GOT3 (cell line): Measurements from ENCODE around the gene TACR2.

Experiments
- DNase-seq: peaks from one replicate; lab custom pipeline; 2025; ENCODE audit warnings: mixed read lengths; lab: John Stamatoyannopoulos, UW

Gene TACR2

DNA sequence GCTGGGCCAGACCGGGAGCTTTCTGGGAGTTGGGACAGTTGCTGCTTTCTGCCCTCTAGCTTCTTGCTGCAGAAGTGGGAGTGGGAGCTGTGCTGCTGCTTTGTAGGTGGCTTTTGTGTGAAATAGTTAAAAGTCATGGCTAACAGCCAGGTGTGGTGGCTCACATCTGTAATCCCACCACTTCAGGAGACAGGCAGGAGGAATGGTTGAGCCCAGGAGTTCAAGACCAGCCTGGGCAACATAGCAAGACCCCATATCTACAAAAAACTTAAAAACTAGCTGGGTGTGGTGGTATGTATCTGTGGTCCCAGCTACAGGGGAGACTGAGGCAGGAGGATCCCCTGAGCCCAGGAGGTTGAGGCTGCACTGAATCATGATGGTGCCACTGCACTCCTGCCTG lies 13.7 kb downstream of the TACR2 start:
- DNase-seq, result no peak

DNA sequence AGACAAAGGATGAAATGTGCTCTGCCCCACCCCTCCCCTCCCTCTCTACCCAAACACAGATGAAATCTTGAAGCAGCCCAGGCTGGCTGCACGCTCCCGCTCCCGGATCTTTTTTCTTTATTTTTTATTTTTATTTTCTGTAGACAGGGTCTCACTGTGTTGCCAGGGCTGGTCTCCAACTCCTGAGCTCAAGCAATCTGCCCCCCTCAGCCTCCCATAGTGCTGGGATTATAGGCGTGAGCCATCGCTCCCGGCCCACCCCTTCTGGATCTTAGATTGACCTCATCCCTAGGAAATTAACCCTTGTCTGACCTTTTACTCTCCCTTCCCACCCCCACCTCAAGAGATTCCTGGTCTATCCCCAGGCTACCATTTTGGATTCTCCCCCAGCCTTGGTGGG lies 14.3 kb downstream of the TACR2 start:
- no peak for DNase-seq

DNA sequence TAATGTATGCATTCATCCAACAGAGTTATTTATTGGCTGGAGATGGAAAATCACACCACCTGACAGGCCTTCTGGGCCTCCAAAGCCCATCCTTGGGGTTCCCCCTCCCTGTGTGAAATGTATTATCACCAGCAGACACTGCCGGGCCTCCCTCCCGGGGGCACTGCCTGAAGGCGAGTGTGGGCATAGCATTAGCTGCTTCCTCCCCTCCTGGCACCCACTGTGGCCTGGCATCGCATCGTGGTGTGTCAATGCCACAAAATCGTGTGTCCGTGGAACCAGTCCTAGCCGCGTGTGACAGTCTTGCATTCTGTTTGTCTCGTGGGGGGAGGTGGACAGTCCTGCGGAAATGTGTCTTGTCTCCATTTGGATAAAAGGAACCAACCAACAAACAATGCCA lies 15.3 kb downstream of the TACR2 start:
- no peak for DNase-seq

DNA sequence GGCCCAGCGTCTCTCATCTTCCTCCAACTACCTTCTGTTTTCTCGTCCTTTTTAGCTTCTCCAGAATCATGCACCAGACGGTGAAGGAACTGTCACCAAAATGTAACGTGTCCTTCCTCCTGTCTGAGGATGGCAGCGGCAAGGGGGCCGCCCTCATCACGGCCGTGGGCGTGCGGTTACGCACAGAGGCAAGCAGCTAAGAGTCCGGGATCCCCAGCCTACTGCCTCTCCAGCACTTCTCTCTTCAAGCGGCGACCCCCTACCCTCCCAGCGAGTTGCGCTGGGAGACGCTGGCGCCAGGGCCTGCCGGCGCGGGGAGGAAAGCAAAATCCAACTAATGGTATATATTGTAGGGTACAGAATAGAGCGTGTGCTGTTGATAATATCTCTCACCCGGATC lies 15.8 kb downstream of the TACR2 start:
- no peak for DNase-seq

DNA sequence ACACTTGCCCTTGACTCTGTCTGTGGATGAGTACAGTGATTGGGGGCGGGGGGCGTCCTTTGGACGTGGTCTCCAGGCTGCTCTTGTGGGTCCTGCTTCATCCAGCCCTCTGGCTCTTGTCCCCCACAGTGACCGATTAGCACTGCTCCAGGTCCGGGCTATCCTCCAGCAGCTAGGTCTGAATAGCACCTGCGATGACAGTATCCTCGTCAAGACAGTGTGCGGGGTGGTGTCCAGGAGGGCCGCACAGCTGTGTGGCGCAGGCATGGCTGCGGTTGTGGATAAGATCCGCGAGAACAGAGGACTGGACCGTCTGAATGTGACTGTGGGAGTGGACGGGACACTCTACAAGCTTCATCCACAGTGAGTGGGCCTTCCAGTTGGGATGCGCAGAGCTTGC lies 18.3 kb downstream of the TACR2 start:
- no peak for DNase-seq

DNA sequence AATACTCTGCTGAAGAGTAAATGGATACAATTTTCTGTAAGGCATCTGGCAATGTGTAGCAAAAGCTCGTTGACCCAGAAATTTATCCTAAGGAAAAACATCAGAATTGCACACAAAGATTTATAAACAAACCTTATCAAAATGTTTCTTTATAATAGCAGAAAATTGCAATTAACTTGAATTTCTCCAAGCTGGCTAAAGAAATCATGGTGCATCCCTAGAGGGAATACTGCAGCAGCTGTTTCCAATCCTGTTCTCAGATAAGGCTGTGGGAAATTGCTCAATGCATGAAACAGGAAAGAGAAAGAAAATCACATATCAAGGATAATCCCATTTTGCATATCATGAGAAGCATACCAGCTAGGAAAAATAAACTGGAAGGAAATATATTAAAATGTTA lies 18.7 kb downstream of the TACR2 start:
- DNase-seq, result no peak

DNA sequence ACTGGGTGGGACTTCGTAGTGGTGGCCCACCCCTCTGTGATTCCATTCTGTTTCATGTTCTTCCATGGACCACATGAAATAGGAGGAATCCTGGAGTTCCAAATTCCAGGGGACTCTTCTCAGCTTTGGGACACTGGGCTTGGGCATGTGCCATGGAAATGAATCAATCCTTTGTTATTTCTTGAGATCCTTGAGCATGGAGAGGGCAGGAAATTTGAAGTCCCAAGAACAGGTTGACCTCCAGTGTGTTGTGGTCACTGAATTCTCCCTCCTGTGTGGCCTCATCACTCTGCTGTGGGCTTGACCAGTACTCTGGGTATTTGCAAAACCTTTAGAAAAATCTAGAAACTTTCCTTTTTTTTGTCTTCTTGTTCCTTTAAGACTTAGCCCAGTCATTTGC lies 22.7 kb downstream of the TACR2 start:
- no peak for DNase-seq

DNA sequence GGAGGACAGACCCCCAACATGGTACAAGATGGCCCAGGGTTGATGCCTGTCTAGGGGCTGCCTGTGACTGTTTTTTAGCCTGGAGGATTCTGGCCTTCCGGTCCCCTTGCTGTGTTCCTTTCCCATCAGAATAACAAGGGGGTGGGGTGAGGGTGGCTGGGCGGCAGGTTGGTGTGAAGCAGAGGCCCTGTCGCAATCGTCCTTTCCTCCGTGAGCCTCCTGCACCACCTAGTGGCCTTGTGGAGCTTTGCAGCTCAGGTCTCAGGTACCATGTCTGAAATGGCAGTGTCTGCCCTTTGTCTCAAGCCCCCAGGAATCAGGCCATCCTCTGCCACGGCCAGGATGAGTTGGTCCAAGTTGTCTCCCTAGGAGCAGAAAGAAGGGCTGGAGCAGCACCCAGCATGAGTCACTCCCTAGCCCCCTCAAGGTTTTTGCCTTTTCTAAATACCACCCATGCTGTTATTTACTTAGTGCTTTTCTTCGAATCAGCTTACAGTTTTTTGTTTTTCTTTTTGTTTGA lies 24.2 kb downstream of the TACR2 start:
- peak; percentile 35 for DNase-seq

DNA sequence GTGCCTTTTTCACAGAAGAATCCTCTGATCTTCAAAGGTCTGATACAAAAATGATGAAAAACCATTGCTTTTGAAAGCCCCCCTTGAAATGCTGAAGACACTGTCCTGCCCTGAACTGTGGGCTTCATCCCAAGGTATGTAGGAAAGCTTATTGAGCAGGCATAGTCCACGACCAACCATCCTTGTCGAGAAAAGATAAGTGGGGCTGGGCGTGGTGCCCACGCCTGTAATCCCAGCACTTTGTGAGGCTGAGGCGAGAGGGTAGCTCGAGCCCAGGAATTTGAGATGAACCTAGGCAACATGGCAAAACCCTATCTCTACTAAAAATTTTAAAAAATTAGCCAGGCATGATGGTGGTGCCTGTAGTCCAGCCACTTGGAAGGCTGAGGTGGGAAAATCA lies 25.6 kb downstream of the TACR2 start:
- no peak for DNase-seq

DNA sequence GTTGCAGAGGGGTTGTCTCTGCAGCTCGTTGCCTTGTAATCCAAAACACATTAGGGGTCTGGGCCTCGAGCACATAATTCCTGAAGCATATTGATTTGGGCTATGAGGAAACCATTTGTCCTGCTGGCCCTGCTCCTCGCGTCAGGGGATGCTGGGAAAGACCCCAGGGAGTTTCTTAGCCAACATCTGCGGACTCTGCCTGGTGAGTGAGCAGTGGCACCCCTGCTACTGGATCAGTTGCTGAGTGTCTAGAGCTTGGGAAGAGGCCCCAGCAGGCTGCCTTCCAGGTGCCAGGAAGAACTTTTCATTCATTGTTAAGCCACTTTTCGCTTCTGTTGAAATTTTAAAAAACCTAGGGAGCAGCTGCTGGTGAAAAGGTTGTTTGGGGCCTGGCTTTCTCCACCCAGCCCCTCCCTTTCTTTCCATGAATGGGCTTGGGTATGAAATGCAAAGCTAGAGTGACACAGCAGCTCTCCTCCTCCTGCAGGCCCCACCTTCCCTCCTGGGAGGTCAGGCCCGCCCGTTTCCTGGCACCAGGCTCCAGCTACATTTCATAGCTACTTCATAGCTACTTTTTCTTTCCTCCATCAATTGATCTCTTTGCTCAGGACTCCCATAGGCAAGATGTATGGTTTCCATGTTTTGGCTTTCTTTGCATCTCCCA lies 26.8 kb downstream of the TACR2 start:
- DNase-seq, result no peak

DNA sequence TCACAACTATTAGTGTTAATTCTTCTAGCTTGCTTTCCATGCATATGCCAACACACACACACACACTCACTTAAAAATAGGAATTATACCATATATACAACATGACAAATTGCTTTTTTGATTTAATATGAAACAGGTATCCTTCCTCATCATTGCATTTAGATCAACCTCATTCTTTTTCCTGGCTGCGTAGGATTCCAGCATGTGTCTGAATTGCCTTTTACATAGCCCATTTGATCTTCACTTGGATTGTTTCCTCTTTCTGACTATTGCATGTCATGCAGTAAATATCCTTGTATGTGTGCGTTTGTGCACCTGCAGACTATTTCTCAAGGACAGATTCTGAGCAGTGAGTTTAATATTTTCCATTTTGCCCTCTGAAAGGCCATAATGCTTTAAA lies 28.2 kb downstream of the TACR2 start:
- no peak for DNase-seq

DNA sequence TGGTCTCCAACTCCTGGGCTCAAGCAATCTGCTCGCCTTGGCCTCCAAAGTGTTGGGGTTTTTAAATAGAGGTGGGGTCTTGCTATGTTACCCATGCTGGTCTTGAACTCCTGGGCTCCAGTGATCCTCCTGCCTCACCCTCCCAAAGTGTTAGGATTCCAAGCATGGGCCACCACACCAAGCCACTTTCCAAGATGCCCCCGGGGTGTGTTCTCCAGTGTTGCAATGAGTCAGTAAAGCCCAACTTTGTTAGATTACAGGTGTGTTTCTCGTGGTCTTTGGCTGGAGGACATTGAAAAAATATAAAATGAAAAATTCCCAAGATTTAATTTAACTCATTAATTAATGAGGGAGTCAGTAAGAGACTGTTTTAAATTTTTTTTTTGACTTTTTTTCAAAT lies 29.2 kb downstream of the TACR2 start:
- DNase-seq, result no peak

DNA sequence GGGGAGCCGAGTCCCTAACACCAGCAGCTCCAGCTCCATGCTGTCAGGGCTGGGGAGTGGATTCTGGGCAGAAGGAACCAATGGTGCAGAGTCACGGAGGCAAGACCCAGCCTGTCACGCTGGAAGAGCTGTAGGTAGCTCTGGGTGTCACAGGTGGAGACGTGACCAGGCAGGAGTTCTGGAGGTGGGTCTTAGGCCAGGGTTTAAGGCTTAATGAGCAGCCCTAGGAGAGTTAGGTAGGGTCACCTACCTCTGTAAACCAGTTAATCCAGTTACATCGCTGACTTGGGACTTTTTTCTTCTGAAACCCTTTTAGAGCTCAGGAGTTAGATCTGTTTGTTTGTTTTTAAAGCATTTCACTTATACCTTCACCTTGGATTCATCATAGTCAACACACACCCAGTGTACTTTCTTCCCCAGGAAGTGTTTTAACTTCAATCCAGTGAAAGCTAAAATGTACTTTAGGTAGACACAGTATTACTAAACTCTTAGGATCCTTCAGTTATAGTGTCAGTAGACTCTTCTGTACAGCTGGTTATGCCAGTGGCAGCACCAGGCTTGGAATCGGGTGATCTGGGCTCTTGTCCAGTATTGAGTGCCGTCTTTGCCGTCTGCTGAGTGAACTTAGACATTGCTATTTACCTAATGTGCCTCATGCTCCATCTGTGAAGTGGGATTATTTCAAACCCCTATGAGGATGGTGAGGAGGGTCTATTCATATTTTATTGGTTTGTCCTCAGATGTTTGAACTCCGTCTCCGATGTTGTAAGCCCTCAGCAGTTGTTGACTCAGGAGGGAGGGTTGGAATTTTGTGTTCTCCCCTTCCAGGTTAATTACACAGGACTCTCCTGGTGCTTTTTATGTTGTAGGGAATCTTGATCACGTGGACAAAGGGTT lies 31.0 kb downstream of the TACR2 start:
- DNase-seq, result no peak

DNA sequence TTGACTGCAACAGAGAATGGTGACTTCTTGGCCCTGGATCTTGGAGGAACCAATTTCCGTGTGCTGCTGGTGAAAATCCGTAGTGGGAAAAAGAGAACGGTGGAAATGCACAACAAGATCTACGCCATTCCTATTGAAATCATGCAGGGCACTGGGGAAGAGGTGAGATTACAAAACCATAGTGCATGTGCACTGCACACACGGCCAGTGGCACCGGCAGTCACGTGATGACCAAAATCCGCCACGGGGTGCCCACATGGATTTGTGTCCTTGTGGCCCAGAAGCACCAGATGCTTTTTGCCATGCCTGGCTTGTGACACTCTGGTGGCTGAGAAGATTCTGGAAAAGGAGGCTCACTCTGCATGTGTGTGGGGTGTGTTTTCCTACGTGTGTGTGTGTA lies 32.4 kb downstream of the TACR2 start:
- DNase-seq, result no peak

DNA sequence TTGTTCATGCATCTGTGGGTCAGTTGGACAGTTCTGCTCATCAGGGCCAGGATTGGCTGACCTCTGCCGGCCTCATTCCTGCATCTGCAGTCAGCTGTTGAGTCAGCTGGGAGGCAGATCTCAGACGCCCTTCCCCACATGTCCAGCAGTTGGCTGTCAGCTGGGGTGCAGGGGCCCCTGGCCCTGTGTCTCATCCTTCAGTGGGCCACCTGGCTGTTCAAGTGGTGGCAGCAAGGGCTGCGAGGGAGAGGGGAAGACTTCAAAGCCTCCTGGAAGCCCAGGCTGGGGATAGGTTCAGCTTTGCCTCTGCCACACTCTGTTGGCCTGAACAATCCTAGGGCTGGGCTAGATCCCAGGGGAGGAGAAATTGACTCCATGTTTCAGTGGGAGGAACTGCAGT lies 33.2 kb downstream of the TACR2 start:
- no peak for DNase-seq

DNA sequence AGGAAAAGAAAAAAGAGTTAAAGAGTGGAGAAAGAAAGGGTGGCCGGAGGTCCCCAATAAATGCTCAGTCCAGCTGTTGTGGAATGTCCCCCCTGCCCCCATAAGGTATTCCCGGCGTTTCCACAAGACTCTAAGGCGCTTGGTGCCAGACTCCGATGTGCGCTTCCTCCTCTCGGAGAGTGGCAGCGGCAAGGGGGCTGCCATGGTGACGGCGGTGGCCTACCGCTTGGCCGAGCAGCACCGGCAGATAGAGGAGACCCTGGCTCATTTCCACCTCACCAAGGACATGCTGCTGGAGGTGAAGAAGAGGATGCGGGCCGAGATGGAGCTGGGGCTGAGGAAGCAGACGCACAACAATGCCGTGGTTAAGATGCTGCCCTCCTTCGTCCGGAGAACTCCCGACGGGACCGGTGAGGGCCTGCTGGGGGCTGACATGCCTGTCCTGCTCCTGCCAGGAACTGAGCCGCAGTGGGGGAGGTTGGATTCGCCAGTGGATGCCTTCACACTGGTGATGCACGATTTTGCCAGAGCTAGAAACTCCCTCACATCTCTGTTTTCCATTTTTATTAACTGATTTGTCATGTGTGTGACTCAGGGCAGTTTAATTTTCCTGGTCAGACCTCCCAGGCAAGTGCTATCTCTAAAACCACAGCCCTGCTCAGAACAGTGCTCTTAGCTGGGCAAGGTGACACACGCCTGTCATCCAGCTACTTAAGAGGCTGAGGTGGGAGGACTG lies 34.2 kb downstream of the TACR2 start:
- no peak for DNase-seq

DNA sequence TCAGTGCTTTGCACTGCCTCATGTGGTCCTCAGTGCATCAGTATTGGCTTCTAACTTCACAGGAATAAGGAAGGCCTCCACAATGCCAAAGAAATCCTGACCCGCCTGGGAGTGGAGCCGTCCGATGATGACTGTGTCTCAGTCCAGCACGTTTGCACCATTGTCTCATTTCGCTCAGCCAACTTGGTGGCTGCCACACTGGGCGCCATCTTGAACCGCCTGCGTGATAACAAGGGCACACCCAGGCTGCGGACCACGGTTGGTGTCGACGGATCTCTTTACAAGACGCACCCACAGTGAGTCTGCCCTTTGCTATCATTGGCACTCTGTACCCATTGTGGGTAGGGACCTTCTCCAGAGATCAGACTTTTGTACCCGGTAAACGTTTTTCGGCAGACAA lies 36.9 kb downstream of the TACR2 start:
- DNase-seq, result no peak

DNA sequence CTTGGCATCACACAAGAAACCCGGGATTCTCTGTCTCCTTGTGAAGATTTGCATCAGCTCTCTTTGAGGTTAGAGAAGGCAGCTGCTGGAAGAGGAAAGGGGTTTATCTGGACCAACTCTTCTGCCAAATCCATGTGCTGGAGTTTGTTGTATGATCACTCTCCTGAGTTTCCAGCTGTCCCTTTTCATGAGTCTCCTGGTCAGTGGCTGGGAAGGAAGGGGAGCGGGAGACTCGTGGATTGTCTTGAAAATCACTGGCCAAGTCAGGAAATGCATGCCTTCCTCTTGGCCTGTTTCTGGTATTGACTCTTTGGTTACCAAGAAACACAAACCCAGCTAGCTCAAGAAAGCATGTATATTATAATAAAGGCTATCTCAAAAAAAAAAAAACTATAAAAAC lies 38.8 kb downstream of the TACR2 start:
- no peak for DNase-seq

DNA sequence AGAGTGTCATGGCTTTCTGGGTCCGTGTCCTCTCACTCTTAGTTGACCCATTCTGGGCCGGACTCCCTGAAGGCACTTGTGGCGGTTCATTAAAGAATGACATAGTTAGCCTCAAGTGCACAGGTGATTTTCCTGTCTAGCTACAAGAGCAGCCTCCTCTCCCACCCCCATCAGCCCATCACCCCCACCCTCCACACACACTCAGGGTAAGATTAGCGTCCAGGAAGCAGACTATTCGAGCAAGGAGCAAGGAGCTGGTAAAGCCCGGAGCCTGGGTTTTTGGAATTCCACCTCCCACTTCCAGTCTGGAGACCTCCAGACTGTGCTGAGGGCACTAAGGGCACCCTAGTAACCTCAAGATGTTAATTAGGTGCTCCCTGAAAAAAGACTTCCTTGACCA lies 39.5 kb downstream of the TACR2 start:
- no peak for DNase-seq

DNA sequence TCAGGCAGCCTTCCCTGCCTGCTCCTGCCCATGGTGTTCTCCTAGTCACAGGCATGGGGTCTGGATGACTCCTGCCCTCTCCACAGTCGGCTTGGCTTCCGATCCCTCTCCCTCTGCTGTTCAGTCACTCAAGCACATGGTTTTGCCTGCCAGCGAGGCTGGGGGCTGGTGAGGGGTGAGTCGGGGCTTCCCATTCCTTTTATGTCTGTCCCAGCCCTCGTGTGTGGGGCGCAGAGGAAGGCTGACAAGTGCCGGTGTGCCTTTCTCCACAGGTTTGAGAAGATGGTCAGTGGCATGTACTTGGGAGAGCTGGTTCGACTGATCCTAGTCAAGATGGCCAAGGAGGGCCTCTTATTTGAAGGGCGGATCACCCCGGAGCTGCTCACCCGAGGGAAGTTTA lies 40.1 kb downstream of the TACR2 start:
- DNase-seq, result no peak

DNA sequence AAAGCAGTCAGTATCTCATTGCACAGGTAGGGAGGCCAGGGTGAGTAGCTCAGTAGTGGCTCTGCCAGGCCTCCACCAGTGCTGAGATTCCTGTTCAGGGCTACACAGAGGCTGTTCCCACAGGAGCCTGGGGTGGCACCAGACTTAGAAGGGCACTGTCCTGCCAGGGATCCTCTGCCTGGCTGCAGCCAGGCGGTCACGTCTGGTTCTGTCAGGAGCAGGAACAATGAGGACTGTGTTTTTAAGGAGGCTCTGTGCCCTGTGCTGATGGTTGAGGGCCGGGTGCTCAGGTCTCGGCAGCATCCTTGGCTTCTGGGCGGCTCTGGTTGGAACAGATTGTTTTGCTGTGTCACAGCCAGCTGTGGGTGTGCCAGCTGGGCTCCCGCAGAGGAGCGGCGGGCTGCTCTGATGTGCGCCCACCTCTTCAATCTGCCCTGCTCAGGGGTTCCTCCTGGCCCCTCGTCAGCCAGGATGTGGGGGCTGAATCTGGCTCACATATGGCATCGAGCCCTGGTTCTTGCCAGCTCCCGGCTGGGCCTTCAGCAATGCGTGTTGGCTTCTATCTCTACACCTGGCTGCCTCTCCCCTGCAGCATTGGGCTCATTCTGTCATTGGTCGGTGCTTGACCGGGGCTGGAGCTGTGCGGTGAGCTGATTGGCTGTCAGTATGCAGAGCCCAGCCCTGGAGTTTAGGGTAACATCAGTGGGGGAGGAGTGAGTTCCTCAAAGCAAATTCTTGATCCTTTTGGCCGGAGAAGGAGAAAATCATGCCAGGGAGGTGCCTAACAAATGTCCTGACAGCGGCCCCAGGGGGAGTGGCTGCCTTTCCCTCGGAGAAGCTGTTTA lies 41.2 kb downstream of the TACR2 start:
- DNase-seq, result no peak

DNA sequence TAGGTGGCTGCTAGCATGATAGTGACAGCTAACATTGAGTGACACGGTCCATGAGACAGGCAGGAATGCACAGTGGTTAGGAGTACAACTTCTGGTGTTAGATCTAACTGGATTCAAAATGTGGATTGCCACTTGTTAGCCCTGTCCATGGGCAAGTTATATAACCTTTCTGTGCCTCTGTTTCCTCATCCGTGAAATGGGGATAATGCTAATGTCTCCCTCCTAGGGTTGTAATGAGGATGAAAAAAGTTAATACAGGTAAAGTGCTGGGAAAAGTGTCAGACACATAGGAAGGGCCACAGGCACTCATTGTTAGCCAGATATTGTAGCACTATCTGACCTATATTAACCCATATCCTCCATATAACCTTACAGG lies 41.8 kb downstream of the TACR2 start:
- no peak for DNase-seq
